K562 (cell line): ENCODE measurements around the gene ZPR1. TPM values are rescaled to one million over a fixed set of nuclear protein-coding genes. Genes with fewer than 3 reads are reported as not detected.
A peak's percentile ranks its signal among the peaks of the same experiment; 100 is the strongest.

Experiments
- ARID3B ChIP-seq: fragments of 250-450 bp; sonication (Bioruptor Pico); IDR thresholded peaks from 2 replicates; pipeline ENCODE4 v1.4.0; 2020; ENCODE audit warnings: borderline replicate concordance
- BACH1 ChIP-seq: fragments of 200-800 bp; sonication (Bioruptor generic); IDR thresholded peaks from 2 replicates; pipeline ENCODE4 v1.6.1; 2016; ENCODE audit warnings: missing genetic modification characterization, missing compliant biosample characterization
- BDP1 ChIP-seq: IDR thresholded peaks from 3 replicates; pipeline ENCODE4 v1.6.1; 2011; ENCODE audit not compliant: insufficient read length, insufficient read depth
- CBX2 ChIP-seq: fragments of 200-600 bp; sonication (generic); IDR thresholded peaks from one replicate; pipeline ENCODE4 v1.6.1; 2012; ENCODE audit warnings: mild to moderate bottlenecking, low read length, inconsistent platforms; ENCODE audit not compliant: insufficient read depth, poor library complexity, severe bottlenecking
- DACH1 ChIP-seq: fragments of 450-650 bp; IDR thresholded peaks from 2 replicates; pipeline ENCODE4 v1.6.1; 2018; ENCODE audit not compliant: partially characterized antibody
- HBP1 ChIP-seq: fragments of 450-650 bp; formaldehyde crosslinking; IDR thresholded peaks from 2 replicates; pipeline ENCODE4 v1.4.0; 2022; ENCODE audit warnings: missing genetic modification characterization
- HCFC1 ChIP-seq: IDR thresholded peaks from 2 replicates; pipeline ENCODE4 v1.6.1; 2012; ENCODE audit warnings: low read depth, low read length, improper control_type of control experiment
- ILK ChIP-seq: fragments of 450-650 bp; IDR thresholded peaks from 2 replicates; pipeline ENCODE4 v1.6.1; 2016; ENCODE audit warnings: missing genetic modification characterization, low read depth, mild to moderate bottlenecking, missing compliant biosample characterization, moderate library complexity, borderline replicate concordance
- MBD2 ChIP-seq: sonication (generic); IDR thresholded peaks from 2 replicates; pipeline ENCODE4 v1.6.1; 2016; ENCODE audit warnings: low read depth, borderline replicate concordance
- POLR3G ChIP-seq: IDR thresholded peaks from 2 replicates; pipeline ENCODE4 v1.6.1; 2011; ENCODE audit not compliant: insufficient read length, insufficient replicate concordance; ENCODE audit errors: extremely low read depth
- PPARD ChIP-seq: fragments of 250-450 bp; sonication (Bioruptor Pico); IDR thresholded peaks from 2 replicates; pipeline ENCODE4 v1.8.0; 2022; ENCODE audit warnings: inconsistent platforms, mild to moderate bottlenecking, moderate library complexity
- SRSF3 ChIP-seq: fragments of 200-400 bp; formaldehyde crosslinking; IDR thresholded peaks from 2 replicates; pipeline ENCODE4 v1.6.1; 2016; ENCODE audit warnings: mild to moderate bottlenecking, low read length, moderate library complexity; ENCODE audit not compliant: insufficient read depth
- XRCC3 ChIP-seq: fragments of 450-650 bp; IDR thresholded peaks from 2 replicates; pipeline ENCODE4 v1.6.1; 2017; ENCODE audit warnings: mild to moderate bottlenecking, moderate library complexity
- ZNF407 ChIP-seq: fragments of 450-650 bp; IDR thresholded peaks from 2 replicates; pipeline ENCODE4 v1.6.1; 2016; ENCODE audit warnings: low read depth
- polyA plus RNA-seq, 8 experiments: library from polyadenylated mRNA; depleted of rRNA in 4 of 8; stranded (reverse) in 5 of 8; unstranded in 3 of 8; fragments of >200 nt; fragmentation: Nextera tagmentation in 2 of 8; fragmentation: Illumina TruSeq in 1 of 8; extraction: Ambion mirVana in 2 of 8; extraction: Trizol in 1 of 8; gene quantifications; 2 replicates each; pipeline versions ENCODE4 v1.2.1 to v1.2.3, GENCODE V29; 2011 to 2014; ENCODE audit warnings: inconsistent platforms in 1 of 8, missing spikeins in 1 of 8
- total RNA-seq, 7 experiments: library from RNA; depleted of rRNA in 6 of 7; stranded (reverse); fragments of >200 nt in 6 of 7; fragmentation: Illumina TruSeq in 2 of 7; extraction: Trizol in 2 of 7; gene quantifications; 2 replicates each; pipeline versions ENCODE4 v1.2.1 to v1.2.3, GENCODE V29; 2011 to 2021; ENCODE audit warnings: low replicate concordance in 1 of 7
- TF ChIP-seq, protein P1 (sequence below): fragments of 450-650 bp; formaldehyde crosslinking; IDR thresholded peaks from 2 replicates; pipeline ENCODE4 v1.4.0; 2022; ENCODE audit warnings: mild to moderate bottlenecking, moderate library complexity

Gene ZPR1
- total and polyA plus RNA-seq, 9 of the 15 experiments (the other 6 are each of a cell fraction or from before 2014, with no cell fraction given): 13.0 to 120 (median 83.8) TPM

DNA sequence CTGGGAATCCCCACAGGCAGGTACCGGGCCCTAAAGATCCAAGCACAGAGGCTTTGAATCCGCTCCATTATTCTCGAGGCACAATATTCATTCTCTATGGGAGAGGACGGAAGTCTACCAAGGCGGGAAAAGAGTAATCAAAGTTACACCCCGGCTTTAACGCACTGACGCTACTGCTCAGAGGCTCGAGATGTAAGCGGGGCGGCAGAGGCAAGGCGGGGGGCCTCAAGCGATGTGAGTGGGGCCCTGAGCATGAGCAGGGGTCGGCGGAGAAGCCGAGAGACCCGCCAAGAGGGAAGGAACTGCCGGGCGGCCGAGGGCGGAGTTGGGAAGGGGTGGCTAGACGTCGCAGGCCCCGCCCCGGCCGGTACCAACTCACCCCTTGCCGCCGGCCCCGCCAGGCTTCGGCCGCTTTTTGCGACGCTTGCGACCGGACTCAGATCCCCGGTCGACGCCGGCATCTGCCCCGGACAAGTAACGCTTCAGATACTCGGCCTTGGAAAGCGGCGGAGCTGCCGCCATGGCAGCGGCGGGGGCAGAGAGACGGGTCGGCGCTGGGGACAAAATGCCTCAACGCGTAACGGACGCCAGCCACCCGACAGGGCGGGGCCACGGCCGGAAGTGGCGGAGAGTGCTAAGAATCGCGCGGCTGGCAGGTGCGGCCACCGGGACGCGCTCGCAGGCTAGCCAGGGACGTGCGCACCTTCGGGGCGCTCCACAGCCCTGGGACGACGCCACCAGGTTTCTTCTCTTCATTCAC is 15.2 kb downstream of the ZPR1 start, which contains the start of gene BUD13 (continued):
- TF ChIP-seq ZNF407: peak; percentile 98
- TF ChIP-seq HCFC1: peak; percentile 72
- TF ChIP-seq CBX2: no peak
- TF ChIP-seq DACH1: no peak
- no peak for TF ChIP-seq XRCC3
- TF ChIP-seq ILK (tag): no peak
- TF ChIP-seq BACH1 (tag): no peak
- no peak for TF ChIP-seq BDP1
- no peak for TF ChIP-seq HBP1 (CRISPR knock-in tag)
- TF ChIP-seq, protein P1, sequence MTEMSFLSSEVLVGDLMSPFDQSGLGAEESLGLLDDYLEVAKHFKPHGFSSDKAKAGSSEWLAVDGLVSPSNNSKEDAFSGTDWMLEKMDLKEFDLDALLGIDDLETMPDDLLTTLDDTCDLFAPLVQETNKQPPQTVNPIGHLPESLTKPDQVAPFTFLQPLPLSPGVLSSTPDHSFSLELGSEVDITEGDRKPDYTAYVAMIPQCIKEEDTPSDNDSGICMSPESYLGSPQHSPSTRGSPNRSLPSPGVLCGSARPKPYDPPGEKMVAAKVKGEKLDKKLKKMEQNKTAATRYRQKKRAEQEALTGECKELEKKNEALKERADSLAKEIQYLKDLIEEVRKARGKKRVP (CRISPR knock-in tag): no peak
- no peak for TF ChIP-seq ARID3B (CRISPR knock-in tag)
- TF ChIP-seq MBD2: peak; percentile 81; the same call in 1 of the 2 replicates
- TF ChIP-seq SRSF3: no peak
- TF ChIP-seq PPARD (CRISPR knock-in tag): no peak
- no peak for TF ChIP-seq POLR3G
